ENCODE results near the gene PARK7. TPM values are rescaled to one million over a fixed set of nuclear protein-coding genes. Genes with fewer than 3 reads are reported as not detected.

PARK7 gene
- total RNA-seq, 1 donor, result 72.3 TPM

GRCh38 chr1:7985851-7986612 is 24.5 kb downstream of the PARK7 start:
- H3K4me1 ChIP-seq (ENCODE audit: insufficient read depth, low read length), result peaks cover 7% of the 10 kb centered on the region
- no peak overlapping the region for H3K4me3 ChIP-seq (ENCODE audit: low read length)
- no peaks in the 10 kb centered on the region for H3K27me3 ChIP-seq (ENCODE audit: insufficient read depth, low read length)
- H3K9me3 ChIP-seq (ENCODE audit: low read depth, low read length), result no peaks in the 10 kb centered on the region

- H3K4me3 ChIP-seq (ENCODE audit: low read length), result no peak overlapping the region
- no peaks in the 10 kb centered on the region for H3K9me3 ChIP-seq (ENCODE audit: low read depth, low read length)
- peaks cover under 1% of the 10 kb centered on the region for H3K4me1 ChIP-seq (ENCODE audit: insufficient read depth, low read length)
- no peaks in the 10 kb centered on the region for H3K27me3 ChIP-seq (ENCODE audit: insufficient read depth, low read length)
These were observed 26.0 kb downstream of the PARK7 start for GRCh38 chr1:7987528-7987927.

DNA sequence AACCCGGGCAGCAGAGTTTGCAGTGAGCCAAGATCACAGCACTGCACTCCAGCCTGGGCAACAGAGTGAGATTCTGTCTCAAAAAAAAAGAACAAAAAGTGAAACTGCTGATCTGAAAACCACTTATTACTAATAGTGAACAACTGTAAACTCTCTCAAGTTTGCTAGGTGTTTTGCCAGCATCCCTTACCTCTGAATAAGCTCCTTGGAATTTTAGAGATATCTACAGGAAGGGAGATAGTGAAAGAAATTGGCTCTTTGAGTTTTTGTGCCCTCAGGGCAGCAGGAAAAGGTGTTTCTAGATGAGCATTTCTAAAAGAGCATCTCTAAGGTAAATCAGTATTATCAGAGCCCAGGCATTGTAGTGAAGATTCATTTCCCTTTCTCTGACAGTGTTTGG is 27.1 kb downstream of the PARK7 start:
- H3K4me3 ChIP-seq (ENCODE audit: low read length), result no peak overlapping the region
- H3K4me1 ChIP-seq (ENCODE audit: insufficient read depth, low read length), result peaks cover 2% of the 10 kb centered on the region
- H3K9me3 ChIP-seq (ENCODE audit: low read depth, low read length), result no peaks in the 10 kb centered on the region
- H3K27me3 ChIP-seq (ENCODE audit: insufficient read depth, low read length), result no peaks in the 10 kb centered on the region

DNA sequence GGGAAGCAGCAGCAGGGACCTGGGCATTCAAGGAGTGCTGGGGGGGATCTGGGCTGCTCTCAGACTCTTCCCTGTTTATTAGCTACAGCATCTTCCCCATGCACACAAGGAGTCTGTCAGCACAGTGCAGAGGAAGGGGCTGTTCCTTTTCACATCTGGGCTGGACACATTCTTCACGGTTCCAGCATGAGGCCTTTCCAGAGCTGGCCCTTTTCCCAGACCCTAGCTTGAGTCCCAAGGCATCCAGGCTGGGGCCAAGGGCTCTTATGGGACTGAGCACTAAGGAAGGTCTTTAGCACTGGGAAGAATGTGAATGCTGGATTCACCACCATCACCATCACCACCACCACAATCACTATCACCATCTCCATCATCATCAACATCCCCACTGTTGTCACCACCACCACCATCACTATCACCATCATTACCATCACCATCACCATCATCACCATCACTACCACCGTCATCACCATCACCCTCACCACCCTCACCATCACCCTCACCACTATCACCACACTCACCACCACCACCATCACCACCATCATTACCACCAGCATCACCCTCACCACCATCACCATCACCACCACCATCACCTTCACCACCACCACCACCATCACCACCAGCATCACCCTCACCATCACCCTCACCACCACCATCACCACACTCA is 28.4 kb downstream of the PARK7 start:
- Histone ChIP-seq H3K4me3 (ENCODE audit: low read length) (no peak overlapping the region), H3K27me3 (ENCODE audit: insufficient read depth, low read length) (no peaks in the 10 kb centered on the region), H3K9me3 (ENCODE audit: low read depth, low read length) (no peaks in the 10 kb centered on the region), H3K4me1 (ENCODE audit: insufficient read depth, low read length) (peaks cover 8% of the 10 kb centered on the region)

DNA sequence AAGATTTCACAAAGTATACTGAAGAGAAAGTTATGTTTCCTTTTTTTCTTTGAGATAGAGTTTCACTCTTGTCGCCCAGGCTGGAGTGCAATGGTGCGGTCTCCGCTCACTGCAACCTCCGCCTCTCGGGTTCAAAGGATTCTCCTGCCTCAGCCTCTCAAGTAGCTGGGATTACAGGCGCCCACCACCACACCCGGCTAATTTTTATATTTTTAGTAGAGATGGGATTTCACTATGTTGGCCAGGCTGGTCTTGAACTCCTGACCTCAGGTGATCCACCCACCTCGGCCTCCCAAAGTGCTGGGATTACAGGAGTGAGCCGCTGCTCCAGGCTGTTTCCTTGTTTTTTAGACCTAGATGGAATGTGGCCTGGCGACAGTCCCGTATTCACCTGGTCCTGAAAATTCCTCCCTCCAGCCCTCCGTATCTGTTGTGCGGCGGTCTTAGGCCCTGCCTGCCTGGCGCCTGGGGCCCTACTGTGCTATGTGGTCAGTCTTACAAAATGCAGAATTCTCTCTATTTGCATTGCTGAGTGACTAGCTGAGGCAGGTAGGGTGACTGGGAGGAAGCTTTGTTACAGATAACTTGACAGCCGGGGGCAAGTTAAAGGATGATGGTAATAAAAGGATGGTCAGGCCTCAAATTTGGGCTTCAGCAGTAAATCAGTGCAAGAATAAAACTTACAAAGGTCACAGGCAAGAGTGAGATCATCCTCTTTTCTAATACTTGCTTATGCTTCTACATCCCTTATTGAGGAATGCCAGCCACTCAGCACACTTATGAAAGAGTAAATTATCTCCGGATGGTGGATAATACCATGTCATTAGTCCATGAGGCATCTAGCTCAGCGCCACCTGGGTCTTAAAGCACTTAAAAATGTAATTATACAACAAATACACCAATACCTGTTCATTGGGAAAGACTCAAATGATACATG is 30.3 kb downstream of the PARK7 start:
- Histone ChIP-seq H3K4me3 (ENCODE audit: low read length) (no peak overlapping the region), H3K9me3 (ENCODE audit: low read depth, low read length) (no peaks in the 10 kb centered on the region), H3K4me1 (ENCODE audit: insufficient read depth, low read length) (peaks cover 8% of the 10 kb centered on the region), H3K27me3 (ENCODE audit: insufficient read depth, low read length) (no peaks in the 10 kb centered on the region)

DNA sequence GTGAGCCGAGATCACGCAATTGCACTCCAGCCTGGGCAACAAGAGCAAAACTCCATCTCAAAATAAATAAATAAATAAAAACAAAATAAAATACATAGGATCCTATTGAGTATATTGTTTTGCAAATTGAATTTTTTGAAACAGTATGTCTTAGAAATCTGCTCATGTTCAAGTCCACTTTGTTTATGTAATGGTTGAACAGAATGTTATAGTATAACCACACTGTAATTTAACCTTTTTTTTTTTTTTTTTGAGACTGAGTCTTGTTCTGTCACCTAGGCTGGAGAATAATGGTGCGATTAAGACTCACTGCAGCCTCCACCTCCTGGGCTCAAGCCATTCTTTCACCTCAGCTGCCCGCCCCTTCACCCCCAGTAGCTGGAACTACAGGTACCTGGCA is 31.4 kb downstream of the PARK7 start:
- H3K9me3 ChIP-seq (ENCODE audit: low read depth, low read length), result no peaks in the 10 kb centered on the region
- no peaks in the 10 kb centered on the region for H3K27me3 ChIP-seq (ENCODE audit: insufficient read depth, low read length)
- no peak overlapping the region for H3K4me3 ChIP-seq (ENCODE audit: low read length)
- peaks cover 8% of the 10 kb centered on the region for H3K4me1 ChIP-seq (ENCODE audit: insufficient read depth, low read length)

DNA sequence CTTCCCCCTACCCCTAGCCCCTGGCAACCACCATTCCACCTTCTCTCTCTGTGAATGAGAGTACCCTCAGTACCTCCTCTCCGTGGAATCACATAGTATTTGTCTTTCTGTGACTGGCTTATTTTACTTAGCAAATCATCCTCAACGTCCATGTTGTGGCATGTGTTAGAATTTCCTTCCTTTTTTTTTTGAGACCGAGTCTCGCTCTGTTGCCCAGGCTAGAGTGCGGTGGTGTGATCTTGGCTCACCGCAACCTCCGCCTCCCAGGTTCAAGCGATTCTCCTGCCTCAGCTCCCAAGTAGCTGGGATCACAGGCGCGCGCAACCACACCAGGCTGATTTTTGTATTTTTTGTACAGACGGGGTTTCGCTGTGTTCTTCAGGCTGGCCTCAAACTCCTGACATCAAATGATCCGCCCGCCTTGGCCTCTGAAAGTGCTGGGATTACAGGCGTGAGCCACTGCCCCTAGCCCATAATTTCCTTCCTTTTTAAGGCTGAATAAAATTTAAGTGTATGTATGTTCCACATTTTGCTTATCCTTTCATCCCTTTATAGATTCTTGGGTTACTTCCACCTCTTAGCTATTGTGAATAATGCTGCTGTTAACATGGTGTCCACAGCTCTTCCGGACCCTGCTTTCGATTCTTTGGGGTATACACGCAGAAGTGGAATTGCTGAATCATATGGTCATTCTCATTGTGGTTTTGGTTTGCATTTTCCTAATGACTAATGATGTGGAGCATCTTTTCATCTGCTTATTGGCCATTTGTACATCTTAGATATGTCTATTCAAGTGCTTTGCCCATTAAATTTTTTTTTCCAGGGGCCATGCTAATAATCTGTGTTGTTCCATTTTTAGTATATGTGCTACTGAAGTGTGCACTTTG is 32.3 kb downstream of the PARK7 start:
- Histone ChIP-seq H3K4me3 (ENCODE audit: low read length) (no peak overlapping the region), H3K9me3 (ENCODE audit: low read depth, low read length) (no peaks in the 10 kb centered on the region), H3K27me3 (ENCODE audit: insufficient read depth, low read length) (no peaks in the 10 kb centered on the region), H3K4me1 (ENCODE audit: insufficient read depth, low read length) (peaks cover 8% of the 10 kb centered on the region)

DNA sequence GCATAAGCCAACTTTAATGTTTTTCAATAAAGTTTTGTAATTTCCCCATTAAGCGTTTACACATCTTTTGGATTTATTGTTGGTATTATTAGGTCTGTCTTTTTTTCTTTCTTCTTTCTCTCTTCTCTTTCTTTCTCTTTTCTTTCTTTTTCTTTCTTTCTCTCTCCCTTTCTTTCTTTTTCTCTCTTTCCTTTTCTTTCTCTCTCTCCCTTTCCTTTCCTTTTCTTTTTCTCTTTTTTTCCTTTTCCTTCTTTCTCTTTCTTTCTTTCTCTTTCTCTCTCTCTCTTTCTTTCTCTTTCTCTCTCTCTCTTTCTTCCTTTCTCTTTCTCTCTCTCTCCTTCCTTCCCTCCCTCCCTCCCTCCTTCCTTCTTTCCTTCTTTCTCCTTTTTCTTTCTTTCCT is 33.3 kb downstream of the PARK7 start:
- Histone ChIP-seq H3K27me3 (ENCODE audit: insufficient read depth, low read length) (no peaks in the 10 kb centered on the region), H3K4me3 (ENCODE audit: low read length) (no peak overlapping the region), H3K9me3 (ENCODE audit: low read depth, low read length) (no peaks in the 10 kb centered on the region), H3K4me1 (ENCODE audit: insufficient read depth, low read length) (peaks cover 8% of the 10 kb centered on the region)

GRCh38 chr1:7995437-7995836 is 33.9 kb downstream of the PARK7 start:
- Histone ChIP-seq H3K9me3 (ENCODE audit: low read depth, low read length) (no peaks in the 10 kb centered on the region), H3K4me3 (ENCODE audit: low read length) (no peak overlapping the region), H3K27me3 (ENCODE audit: insufficient read depth, low read length) (no peaks in the 10 kb centered on the region), H3K4me1 (ENCODE audit: insufficient read depth, low read length) (peaks cover 8% of the 10 kb centered on the region)

- no peak overlapping the region for H3K4me3 ChIP-seq (ENCODE audit: low read length)
- no peaks in the 10 kb centered on the region for H3K9me3 ChIP-seq (ENCODE audit: low read depth, low read length)
- H3K4me1 ChIP-seq (ENCODE audit: insufficient read depth, low read length), result peaks cover 6% of the 10 kb centered on the region
- H3K27me3 ChIP-seq (ENCODE audit: insufficient read depth, low read length), result no peaks in the 10 kb centered on the region
These were observed 40.9 kb downstream of the PARK7 start for GRCh38 chr1:8002329-8002910.

DNA sequence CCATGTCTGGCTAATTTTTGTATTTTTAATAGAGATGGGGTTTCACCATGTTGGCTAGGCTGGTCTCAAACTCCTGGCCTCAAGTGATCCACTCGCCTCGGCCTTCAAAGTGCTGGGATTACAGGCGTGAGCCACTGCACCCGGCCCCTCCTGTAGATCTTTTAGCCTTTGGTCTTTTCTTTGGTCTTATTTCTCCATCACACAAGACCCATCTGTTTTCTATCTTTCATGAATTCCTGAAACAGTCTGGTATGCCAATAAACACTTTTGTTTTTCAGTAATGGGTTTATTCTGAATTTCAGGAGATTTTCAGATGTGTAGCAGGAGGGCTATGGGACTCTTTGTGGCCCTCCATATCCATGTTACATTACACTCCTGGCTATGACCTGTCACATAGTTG is 41.4 kb downstream of the PARK7 start:
- Histone ChIP-seq H3K4me1 (ENCODE audit: insufficient read depth, low read length) (peaks cover 6% of the 10 kb centered on the region), H3K9me3 (ENCODE audit: low read depth, low read length) (no peaks in the 10 kb centered on the region), H3K4me3 (ENCODE audit: low read length) (no peak overlapping the region), H3K27me3 (ENCODE audit: insufficient read depth, low read length) (no peaks in the 10 kb centered on the region)

GRCh38 chr1:8003438-8004112 is 42.1 kb downstream of the PARK7 start:
- no peaks in the 10 kb centered on the region for H3K9me3 ChIP-seq (ENCODE audit: low read depth, low read length)
- no peak overlapping the region for H3K4me3 ChIP-seq (ENCODE audit: low read length)
- no peaks in the 10 kb centered on the region for H3K27me3 ChIP-seq (ENCODE audit: insufficient read depth, low read length)
- H3K4me1 ChIP-seq (ENCODE audit: insufficient read depth, low read length), result peaks cover 6% of the 10 kb centered on the region

- Histone ChIP-seq H3K27me3 (ENCODE audit: insufficient read depth, low read length) (no peaks in the 10 kb centered on the region), H3K4me1 (ENCODE audit: insufficient read depth, low read length) (peaks cover 6% of the 10 kb centered on the region), H3K4me3 (ENCODE audit: low read length) (no peak overlapping the region), H3K9me3 (ENCODE audit: low read depth, low read length) (no peaks in the 10 kb centered on the region)
These were observed 42.7 kb downstream of the PARK7 start for GRCh38 chr1:8004113-8004802.

All from mononuclear cell (primary cell).